D721Med (cell line): ENCODE results near the gene MMP23B.
"Not testable (repeated sequence)": the region's sequence is repeated elsewhere in the genome, so short reads cannot be mapped to it uniquely, and the experiment has no call there.

ENCODE experiments used
- DNase-seq: peaks from one replicate; pipeline ENCODE4 v3.0.0; 2011; ENCODE audit warnings: low spot score; ENCODE audit not compliant: insufficient read length
- FAIRE-seq: peaks from 2 replicates; lab custom pipeline; 2011; peaks lifted over from hg19 to GRCh38; lab: Jason Lieb, UNC
- TF ChIP-seq, protein P1 (sequence below): IDR thresholded peaks from 2 replicates; pipeline ENCODE4 v1.5.1; 2012; ENCODE audit warnings: mild to moderate bottlenecking, control low read depth; ENCODE audit not compliant: insufficient read depth; ENCODE audit errors: missing control alignments

Gene MMP23B

DNA sequence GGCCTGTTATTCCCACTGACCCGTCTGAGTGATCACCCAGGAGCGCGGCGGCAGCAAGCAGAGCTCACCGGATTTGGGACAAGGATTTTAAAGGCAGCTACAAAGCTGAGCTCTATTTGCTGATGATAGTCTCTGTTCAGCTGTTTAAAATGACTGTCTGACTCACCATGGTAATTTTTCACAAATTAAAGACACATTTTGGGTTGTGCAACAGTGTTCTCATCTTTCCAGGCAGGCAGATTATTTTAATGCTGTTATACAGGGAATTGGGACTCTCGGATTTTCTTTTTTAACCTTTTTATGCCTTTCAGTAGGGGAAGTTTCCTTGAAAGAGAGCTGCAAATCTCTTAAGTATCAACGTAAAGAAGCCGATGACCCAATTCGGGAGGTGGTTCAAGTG lies 30.4 kb downstream of the MMP23B start:
- DNase-seq, FAIRE-seq: not testable (repeated sequence)

- not testable (repeated sequence) for DNase-seq, FAIRE-seq
Measured at GRCh38 chr1:1662830-1663560, 31.0 kb downstream of the MMP23B start.

GRCh38 chr1:1664318-1664717 lies 32.3 kb downstream of the MMP23B start:
- not testable (repeated sequence) for FAIRE-seq, DNase-seq

DNA sequence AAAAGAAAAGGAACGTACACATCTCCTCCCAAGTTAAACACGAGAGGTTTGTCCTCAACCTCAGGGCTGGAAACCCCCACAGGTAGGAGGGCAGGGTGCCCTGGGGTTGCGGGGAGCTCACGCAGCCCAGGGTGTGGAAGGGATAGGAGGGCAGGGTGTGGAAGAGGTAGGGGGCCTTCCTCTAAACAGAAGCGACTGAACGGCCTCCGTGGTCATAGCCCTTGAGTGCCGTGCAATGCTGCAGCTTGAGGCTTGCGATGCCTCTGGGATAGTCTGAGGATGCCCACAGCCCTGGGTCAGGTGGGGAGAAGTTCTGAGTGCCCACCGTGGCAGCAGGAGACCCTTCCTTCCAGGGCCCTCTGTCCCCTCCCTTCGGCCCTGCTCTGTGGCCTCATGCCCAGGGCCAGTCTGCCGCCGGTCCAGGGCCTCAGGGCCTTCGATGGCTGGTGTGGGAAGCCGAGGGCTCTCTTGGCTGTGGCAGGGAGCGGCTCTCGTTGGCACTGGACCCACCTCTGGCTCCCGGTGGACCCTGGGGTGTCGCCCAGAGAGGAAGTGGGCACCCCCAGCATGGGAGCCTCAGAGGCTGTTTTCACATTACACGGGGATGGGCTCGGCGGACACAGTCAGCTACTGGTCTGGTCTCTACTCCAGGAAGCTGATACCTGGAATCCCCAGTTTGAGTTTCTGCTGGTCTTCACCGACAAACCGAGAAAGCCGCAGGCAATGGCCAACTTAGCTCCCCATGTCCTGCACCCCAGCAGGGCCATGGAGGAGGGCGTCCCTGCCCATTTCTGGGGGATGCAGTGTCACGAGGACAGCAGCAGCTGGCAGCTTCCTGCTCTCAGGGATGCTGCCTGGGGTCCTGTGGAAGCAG lies 33.2 kb downstream of the MMP23B start:
- TF ChIP-seq, protein P1, sequence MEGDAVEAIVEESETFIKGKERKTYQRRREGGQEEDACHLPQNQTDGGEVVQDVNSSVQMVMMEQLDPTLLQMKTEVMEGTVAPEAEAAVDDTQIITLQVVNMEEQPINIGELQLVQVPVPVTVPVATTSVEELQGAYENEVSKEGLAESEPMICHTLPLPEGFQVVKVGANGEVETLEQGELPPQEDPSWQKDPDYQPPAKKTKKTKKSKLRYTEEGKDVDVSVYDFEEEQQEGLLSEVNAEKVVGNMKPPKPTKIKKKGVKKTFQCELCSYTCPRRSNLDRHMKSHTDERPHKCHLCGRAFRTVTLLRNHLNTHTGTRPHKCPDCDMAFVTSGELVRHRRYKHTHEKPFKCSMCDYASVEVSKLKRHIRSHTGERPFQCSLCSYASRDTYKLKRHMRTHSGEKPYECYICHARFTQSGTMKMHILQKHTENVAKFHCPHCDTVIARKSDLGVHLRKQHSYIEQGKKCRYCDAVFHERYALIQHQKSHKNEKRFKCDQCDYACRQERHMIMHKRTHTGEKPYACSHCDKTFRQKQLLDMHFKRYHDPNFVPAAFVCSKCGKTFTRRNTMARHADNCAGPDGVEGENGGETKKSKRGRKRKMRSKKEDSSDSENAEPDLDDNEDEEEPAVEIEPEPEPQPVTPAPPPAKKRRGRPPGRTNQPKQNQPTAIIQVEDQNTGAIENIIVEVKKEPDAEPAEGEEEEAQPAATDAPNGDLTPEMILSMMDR: no peak
- no peak for DNase-seq
- no peak for FAIRE-seq

DNA sequence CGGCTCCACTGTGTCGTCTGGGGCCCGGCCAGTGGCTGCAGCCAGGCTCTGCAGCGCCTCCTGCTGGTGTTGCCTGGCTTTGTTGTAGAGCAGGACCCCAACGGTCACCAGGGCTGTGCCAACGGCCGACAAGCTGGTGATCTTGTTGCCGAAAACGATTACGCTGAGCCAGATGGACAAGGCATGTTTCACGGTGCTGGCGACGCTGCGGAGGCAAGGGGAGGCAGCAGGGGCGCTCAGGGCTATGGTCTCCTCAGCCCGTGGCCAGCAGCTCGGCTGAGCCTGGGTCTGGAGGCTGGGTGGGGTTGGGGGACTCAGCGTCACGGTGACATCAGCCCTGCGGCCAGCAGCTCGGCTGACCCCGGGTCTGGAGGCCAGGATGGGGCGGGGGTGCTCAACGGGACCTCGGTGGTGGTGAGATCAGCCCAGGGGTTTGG lies 33.9 kb downstream of the MMP23B start:
- DNase-seq: no peak
- FAIRE-seq: no peak
- TF ChIP-seq, protein P1: peak; percentile 17

- TF ChIP-seq, protein P1: no peak
- DNase-seq: no peak
- FAIRE-seq: no peak
Measured at GRCh38 chr1:1666526-1666925, 34.6 kb downstream of the MMP23B start.

GRCh38 chr1:1669468-1670440 lies 37.8 kb downstream of the MMP23B start:
- TF ChIP-seq, protein P1: no peak
- DNase-seq: no peak
- FAIRE-seq: no peak

DNA sequence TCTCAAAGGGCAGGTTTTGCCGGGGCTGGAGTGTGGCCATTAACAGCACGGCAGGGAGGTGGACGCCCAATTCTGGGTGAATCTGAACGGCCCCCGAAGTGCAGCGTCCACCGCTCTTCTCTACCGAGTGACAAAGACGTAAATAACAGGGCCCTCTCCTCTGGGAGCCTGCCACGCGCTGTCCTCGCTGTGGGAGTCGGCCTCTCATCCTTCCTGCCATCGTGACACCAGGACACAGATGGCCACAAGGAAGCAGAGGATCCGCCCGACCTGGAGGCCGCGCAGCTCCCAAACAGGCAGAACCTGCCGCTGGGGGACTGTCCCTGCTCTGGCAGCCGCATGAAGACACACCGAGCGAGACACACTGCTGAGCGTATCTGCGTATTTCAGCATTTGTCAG lies 38.9 kb downstream of the MMP23B start:
- TF ChIP-seq, protein P1: no peak
- DNase-seq: no peak
- no peak for FAIRE-seq
